Stimulated activated CD4-positive, alpha-beta T cell treated with anti-CD3 and anti-CD28 coated beads, Interleukin-1b, Interleukin-23, amount 100 ng/mL, for 4 hours (primary cell): ENCODE results near the gene ZNF496.
"Not testable (repeated sequence)": the region's sequence is repeated elsewhere in the genome, so short reads cannot be mapped to it uniquely, and the experiment has no call there.

ENCODE experiments used
- DNase-seq, 2 donors: peaks; one replicate each; pipeline ENCODE4 v3.0.0-alpha.2; 2020; ENCODE audit warnings: low read depth in 2 of 2

The ZNF496 gene

DNA sequence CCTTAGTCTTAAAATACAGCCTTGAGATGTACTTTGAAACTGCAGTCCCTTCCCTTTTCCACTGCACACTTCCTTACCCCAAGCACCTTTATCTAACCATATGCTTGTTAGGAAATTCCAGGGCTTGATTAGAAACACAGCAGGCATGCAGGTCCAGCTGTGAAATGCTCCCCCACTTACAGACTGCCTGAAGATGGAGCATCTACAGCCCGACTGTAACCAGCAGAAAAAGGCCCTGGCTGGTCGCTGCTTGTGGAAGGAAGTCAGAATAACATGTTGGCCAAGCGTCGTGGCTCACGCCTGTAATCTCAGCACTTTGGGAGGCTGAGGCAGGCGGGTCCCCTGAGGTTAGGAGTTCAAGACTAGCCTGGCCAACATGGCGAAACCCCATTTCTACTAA, 38.6 kb downstream of the ZNF496 start:
- no peak for DNase-seq

DNA sequence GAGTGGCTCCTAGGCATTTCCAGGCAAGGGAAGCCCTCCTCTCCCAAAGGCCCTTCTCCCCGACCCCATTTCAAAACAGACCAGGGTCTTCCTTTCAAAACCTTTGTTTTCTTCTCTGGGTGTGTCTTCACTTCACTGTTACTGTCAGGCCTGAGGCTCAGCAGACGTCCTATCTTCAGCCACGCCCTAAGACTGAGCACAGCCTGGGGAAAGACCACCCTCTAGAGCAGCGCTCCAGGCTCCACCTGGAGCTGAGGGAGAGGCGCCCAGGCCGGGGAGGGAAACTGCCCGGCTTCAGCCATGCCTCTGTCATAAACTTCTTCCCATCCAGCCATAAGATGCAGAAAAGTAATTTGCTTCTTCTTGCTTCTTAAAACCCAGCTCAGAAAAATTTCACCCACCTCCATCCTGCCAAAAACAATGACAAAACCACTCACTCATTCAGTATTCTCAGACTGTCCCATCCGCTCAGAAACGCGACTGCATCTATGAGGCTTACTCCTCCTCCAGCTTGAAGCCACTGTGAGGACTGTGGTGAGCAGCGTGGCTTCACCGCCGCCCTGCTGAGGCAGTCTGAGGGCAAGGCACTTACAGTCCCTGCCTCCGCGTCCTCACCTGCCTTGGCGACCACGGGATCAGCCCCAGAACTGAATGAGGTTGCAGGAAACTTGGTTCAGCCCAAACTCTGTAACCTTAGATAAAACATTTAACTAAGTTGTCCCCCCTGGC, 39.7 kb downstream of the ZNF496 start:
- no peak for DNase-seq

DNA sequence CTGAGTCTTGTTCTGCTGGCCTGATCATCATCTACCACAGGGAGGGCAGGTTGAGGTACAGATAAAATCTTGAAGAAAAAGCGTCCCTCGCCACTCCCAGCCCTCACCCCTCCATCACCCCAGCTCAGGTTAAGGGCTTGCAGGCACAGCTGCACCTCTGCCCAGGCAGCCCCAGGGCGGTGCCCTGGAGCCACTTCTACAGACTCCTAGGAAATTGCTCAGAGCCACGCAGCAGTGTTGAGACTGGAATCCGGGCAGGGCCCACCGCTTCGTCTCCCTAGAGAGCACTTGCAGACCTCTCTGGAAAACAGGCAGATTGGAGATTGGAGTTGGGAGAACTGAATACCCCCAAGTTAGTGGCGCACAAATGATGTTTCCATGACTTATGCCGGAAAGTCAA, 40.5 kb downstream of the ZNF496 start:
- DNase-seq: no peak

DNA sequence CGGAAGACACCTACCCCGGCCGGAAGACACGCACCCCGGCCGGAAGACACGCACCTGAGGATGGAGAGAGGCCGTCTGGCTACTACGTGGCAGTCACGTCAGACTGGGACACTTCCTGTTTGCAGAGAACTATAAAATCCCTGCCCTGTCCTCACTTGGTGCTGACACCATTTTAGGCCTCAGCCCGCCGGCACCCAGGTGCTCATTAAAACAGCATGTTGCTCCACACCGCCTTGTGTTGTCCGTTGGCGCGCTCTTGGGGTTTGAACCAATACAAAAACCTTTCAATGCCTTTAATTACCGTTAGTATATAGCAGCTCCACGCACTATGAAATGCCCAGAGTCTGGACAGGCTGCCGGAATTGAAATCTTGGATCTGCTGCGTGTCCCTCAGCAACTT, 41.1 kb downstream of the ZNF496 start:
- no peak for DNase-seq

DNA sequence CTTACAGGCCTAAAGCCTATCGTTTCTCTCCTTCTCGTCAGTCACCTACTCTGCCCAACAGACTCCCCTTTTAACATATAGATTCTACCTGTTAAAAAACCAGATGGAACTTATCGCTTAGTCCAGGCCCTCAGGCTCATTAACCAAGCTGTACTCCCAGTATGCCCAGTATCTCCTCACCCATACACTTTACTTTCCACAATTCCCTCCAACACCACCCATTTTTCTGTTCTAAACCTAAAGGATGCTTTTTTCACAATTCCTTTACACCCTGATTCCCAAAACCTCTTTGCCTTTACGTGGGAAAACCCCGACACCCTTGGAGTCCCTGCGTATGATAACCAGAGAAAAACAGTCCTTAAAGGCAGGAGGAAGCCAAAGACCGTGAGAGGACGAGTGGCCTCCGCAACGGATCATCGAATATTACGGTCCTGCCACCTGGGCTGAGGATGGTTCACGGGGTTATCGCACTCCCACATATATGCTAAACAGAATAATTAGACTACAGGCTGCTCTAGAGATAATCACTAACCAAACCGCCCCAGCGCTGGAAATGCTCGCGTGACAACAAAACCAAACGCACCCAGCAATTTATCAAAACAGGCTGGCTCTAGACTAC, 42.3 kb downstream of the ZNF496 start:
- not testable (repeated sequence) for DNase-seq

DNA sequence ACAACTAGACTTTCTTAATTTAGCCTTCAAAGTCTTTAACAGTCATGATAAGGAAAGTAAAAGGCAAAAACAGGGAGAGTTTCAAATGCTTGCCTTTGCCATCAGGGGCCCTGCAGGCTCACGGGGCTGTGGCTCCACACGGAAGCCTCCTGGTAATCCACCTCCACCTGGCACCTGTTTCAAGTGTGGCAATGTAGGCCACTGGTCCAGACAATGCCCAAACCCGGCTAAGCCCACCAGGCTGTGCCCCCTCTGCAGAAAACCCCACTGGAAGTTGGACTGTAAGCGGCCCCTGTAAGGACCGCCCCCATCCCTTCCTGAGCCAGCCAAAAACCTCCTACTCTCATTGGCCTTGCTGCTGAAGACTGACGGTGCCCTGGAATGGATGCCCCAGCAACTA, 43.3 kb downstream of the ZNF496 start:
- no peak for DNase-seq

DNA sequence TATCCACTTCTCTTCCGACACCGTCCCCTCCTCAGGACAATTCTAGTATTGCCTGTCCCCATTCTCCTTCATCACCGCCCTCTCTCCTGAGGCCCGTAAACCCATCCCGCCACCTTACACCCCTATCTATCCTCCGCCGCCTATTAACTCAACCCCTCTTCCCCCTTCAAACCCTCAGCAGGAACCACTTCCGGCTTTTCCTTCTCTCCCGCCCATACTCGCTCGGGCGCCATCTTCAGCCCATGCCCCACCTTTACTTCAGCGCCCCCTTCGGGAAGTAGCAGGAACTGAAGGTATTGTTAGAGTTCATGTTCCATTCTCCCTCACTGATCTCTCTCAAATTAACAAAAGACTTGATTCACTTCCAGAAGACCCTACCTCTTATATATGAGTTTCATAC, 44.2 kb downstream of the ZNF496 start:
- DNase-seq: no peak

DNA sequence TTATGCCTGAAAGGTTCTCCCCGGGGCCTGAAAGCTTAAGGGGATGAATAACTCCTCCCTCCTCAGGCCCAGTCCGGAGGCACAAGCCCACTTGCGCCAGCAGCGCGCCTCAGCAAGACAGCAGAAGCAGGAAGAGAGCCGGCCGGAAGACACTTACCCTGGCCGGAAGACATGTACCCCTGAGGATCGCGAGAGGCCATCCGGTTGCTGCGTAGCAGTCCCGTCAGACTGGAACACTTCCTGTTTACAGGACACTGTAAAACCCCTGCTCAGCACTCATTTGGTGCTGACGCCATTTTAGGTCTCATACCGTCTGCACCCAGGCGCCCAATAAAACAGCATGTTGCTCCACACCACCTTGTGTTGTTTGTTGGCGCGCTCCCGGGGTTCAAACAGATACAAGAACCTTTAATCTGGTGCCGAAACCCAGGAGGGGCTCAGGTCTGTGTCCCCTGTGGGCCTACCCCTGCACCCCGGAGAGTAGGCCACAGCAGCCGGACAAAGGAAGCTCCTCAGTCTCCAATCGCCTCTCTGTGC, 45.5 kb downstream of the ZNF496 start:
- no peak for DNase-seq

DNA sequence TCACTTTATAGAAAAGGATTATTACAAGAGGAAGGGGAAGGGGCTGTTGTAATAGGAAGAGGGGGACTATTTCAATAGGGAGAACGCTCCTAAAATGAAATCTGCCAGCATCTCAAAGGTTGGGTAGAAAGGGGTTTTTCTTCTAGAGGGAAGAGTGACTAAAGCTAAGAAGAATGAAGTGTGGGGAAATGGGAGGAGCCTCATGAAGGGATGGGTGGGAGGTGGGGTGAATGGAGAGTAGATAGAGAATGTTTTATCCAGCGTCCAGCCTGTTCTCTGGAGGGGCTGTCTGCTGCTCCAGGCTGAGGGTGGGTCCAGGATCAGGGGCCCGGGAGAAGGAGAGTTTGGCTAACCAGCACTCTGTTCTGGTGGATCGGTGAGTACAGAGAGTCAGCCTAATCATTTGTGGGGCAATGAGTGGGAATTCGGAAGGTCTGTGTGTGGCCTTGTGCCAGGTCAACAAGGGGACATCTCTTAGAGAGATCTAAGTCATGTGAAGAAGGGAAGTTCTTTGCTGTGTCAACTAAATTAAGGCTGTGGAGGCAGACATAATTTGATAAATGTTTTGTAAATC, 50.6 kb downstream of the ZNF496 start:
- no peak for DNase-seq

DNA sequence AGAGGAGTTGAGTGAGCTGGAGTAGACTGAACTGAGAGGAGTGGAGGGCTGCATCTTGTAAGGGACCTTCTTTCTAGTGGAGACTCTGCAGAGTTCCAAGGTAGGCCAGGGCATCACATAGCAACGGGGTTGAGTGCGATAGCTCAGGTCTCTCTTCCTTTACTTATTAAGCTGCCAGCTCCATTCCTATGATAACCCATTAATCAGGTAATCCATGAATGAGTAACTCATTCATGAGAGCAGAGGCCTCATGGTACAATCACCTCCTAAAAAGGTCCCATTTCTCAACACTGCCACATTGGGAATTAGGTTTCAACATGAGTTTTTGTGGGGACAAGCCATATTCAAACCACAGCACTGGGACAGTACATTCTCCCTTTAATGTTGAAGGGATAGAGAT, 54.5 kb downstream of the ZNF496 start:
- DNase-seq: no peak

DNA sequence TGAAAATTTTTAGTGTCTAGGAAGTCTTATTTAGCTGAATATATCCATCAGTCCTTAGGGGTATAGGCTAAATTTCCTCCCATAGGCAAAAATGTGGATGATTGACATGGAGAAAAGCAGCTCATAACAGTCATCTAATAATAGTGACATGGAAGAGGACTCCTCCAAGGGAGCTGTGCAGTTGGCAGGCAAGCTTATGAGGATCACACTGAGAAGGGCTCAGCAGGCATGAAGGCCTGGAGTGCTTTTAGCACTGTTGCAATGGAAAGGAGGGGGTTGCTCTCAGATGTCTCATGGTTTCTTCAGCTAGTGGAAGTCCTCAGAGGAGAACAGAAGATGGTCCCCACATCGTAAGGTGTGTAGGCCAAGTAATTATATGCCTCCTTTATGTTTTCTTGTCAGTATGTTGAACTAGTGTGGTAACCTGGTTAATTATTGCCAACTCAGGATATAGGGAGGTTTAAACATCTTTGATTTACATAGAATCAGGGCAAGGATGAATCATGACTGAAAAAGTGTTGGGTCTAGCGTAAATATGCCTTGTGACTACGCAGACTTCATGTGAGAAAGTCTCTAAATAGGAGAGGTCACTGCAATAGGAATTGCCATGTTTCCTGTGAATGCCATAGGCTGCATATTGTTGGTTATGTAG, 56.9 kb downstream of the ZNF496 start:
- no peak for DNase-seq

DNA sequence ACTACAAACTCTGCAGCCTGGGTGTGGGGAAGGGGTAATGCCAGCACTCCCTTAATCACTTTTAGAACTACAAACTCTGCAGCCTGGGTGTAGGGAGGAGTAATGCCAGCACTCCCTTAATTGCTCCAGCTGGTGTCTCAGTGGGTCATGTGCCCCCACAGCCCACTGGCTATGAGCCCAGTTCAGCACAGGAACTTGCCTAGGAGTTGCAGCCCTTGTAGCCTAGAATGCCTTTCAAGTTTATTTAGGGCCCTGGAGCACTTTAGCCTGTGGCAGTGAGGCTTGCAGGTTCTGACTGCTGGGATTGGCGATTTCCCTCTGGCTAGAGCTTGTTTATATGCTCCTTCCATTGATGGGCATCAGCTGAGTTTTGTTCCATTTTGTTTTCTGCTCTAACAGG, 58.7 kb downstream of the ZNF496 start:
- DNase-seq: no peak

DNA sequence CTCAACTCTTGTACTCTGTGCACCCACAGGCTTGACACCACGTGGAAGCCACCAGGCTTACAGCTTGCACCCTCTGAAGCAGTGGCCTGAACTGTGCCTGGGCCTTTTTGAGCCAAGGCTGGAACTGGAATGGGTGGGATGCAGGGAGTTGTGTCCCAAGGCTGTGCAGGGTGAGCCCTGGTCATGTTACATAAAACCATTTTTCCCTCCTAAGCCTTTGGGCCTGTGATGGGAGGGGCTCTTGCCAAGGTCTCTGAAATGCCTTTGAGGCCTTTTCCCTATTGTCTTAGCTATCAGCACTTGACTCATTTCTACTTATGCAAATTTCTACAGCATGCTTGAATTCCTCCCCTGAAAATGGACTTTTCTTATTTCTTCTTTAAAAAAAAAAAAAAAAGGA, 61.7 kb downstream of the ZNF496 start:
- no peak for DNase-seq

DNA sequence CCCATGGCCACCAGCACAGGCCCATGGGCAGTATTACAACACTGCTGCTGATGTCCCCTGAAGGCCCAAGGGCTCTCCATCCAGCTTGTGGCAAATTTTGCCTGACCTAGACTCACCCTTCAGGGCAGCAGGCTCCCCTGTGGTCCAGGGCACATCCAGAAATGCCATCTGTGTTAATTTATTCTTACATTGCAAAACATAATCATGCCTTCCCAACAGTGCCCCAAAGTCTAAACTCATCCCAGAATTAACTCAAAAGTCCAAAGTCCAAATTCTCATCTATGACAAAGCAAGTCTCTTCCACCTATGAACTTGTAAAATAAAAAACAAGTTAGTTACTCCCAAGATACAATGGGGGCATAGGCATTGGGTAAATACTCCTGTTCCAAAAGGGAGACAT, 62.5 kb downstream of the ZNF496 start:
- DNase-seq: no peak

DNA sequence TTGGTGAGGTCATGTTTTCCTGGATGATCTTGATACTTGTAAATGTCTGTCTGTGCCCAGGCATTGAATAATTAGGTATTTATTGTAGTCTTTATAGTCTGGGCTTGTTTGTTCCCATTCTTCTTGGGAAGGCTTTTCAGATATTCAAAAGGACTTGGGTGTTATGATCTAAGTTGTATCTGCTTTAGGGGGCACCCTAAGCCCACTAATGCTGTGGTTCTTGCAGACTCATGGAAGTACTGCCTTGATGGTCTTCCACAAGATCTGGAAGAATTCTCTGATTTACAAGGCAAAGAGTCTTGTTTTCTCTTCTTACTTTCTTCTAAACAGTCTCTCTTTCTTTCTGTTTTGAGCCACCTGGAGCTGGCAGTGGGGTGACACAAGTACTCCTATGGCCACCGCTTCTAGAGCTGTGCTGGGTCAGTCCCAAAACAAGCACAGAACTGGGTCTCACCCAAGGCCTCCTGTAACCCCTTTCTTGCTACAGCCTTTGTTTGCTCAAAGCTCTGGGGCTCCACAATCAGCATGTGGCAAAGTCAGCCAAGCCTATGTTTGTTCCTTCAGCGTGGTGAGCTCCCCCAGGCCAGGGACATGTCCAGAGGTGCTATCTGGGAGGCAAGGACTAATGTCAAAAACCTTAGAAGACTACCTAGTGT, 63.1 kb downstream of the ZNF496 start:
- DNase-seq: no peak

DNA sequence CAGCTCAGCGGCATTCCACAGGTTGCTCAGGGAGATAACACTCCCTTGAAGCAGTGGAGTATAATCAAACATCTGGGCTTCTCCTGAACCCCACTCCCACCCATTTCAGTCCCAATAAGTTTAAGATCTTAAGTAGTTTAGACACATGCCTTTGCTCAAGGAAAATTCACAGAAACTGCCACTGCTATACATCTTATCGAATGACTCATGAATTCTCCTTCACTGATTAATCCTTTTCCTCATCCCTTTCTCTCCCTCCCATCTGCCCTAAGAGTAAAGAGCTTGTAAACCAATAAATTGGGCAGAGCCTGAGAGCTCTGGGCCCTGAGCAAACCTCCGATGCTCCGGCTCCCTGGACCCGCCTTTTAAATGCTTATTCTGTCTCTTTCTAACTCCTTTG, 65.6 kb downstream of the ZNF496 start:
- DNase-seq: no peak

DNA sequence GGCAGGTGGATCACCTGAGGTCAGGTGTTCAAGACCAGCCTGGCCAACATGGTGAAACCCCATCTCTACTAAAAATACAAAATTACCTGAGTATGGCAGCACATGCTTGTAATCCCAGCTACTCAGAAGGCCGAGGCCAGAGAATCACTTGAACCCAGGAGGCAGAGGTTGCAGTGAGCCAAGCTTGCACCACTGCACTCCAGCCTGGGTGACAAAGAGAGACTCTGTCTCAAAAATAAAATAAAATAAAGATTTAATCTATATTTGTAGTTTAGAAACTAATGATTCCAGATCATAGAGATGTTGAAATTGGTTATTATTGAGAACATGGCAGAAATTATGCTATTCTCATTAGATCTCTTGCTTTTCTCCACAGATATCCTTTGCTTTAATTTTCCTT, 75.9 kb downstream of the ZNF496 start, which contains the start of gene VN1R5:
TSS of gene VN1R5 (plus strand) at position 301 of the 400 bp plus-strand sequence.
- DNase-seq: not testable (repeated sequence)

DNA sequence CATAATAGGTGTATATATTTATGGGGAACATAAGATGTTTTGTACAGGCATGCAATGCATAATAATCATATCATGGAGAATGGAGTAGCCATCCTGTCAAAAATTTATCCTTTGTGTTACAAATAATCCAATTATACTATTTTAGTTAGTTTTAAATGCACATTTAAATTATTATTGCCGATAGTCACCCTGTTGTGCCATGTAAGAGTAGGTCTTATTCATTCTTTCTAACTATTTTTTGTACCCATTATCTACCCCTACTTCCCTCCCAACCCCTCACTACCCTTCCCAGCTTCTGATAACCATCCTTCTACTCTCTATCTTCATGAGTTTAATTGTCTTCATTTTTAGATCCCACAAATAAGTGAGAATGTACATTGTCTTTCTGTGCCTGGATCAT, 84.1 kb downstream of the ZNF496 start:
- no peak for DNase-seq
